WTC11 (cell line): ENCODE data around the gene PNMA1.

Experiments
- ATF1 ChIP-seq: sonication (generic); formaldehyde crosslinking; IDR thresholded peaks from 2 replicates; pipeline ENCODE4 v1.8.1; 2023; ENCODE audit warnings: mild to moderate bottlenecking, moderate library complexity, missing genetic modification reagents
- ELF4 ChIP-seq: sonication (generic); formaldehyde crosslinking; IDR thresholded peaks from 2 replicates; pipeline ENCODE4 v1.8.1; 2022; ENCODE audit warnings: low read depth, mild to moderate bottlenecking, moderate library complexity, missing genetic modification reagents
- JUN ChIP-seq: sonication (generic); formaldehyde crosslinking; IDR thresholded peaks from 2 replicates; pipeline ENCODE4 v1.8.0; 2023; ENCODE audit warnings: mild to moderate bottlenecking, missing genetic modification reagents
- KAT7 ChIP-seq: sonication (generic); formaldehyde crosslinking; IDR thresholded peaks from 2 replicates; pipeline ENCODE4 v1.8.1; 2023; ENCODE audit warnings: missing genetic modification reagents, mild to moderate bottlenecking, borderline replicate concordance
- TEAD4 ChIP-seq: sonication (generic); formaldehyde crosslinking; IDR thresholded peaks from 2 replicates; pipeline ENCODE4 v1.8.0; 2022; ENCODE audit warnings: mild to moderate bottlenecking, missing genetic modification reagents
- ZBTB21 ChIP-seq: sonication (generic); formaldehyde crosslinking; IDR thresholded peaks from 2 replicates; pipeline ENCODE4 v1.8.1; 2023; ENCODE audit warnings: mild to moderate bottlenecking, missing genetic modification reagents, borderline replicate concordance
- ZNF219 ChIP-seq: sonication (generic); formaldehyde crosslinking; IDR thresholded peaks from 2 replicates; pipeline ENCODE4 v1.8.0; 2023; ENCODE audit warnings: missing genetic modification reagents, mild to moderate bottlenecking, borderline replicate concordance
- TF ChIP-seq, protein P1 (sequence below): sonication (generic); formaldehyde crosslinking; IDR thresholded peaks from 2 replicates; pipeline ENCODE4 v1.8.1; 2022; ENCODE audit warnings: low read depth, mild to moderate bottlenecking, moderate library complexity, missing genetic modification reagents, borderline replicate concordance
- TF ChIP-seq, protein P2 (sequence below): fragments of 200-600 bp; IDR thresholded peaks from 2 replicates; pipeline ENCODE4 v1.8.0; 2022; ENCODE audit warnings: antibody characterized with exemption
- TF ChIP-seq, protein P3 (sequence below): sonication (generic); formaldehyde crosslinking; IDR thresholded peaks from 2 replicates; pipeline ENCODE4 v1.8.0; 2022; ENCODE audit warnings: mild to moderate bottlenecking, missing genetic modification reagents
- TF ChIP-seq, protein P4 (sequence below): sonication (generic); formaldehyde crosslinking; IDR thresholded peaks from 2 replicates; pipeline ENCODE4 v1.8.0; 2022; ENCODE audit warnings: mild to moderate bottlenecking, missing genetic modification reagents

DNA sequence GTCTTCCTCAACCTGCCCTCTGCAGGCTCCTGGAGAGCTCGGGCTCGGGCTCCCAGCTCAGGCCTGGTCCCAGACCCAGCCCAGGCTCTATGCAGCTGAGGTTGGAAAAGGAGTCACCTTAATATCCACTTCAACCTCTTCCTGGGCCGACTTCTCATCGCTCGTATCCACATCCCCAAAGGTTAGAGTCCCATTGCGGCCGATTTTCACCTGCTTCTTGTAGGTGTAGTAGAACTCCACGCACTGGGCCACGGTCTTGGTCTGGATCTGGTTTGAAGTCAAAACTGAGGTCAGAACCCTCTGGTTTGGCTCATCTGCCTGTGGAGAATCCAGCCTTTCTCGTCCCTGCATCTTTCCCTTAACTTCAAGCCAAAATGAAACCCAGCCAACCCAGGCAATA, 8.4 kb upstream of the PNMA1 start:
- TF ChIP-seq, protein P1, sequence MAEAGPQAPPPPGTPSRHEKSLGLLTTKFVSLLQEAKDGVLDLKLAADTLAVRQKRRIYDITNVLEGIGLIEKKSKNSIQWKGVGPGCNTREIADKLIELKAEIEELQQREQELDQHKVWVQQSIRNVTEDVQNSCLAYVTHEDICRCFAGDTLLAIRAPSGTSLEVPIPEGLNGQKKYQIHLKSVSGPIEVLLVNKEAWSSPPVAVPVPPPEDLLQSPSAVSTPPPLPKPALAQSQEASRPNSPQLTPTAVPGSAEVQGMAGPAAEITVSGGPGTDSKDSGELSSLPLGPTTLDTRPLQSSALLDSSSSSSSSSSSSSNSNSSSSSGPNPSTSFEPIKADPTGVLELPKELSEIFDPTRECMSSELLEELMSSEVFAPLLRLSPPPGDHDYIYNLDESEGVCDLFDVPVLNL (CRISPR knock-in tag): no peak
- TF ChIP-seq ATF1 (CRISPR knock-in tag): no peak
- TF ChIP-seq, protein P2, sequence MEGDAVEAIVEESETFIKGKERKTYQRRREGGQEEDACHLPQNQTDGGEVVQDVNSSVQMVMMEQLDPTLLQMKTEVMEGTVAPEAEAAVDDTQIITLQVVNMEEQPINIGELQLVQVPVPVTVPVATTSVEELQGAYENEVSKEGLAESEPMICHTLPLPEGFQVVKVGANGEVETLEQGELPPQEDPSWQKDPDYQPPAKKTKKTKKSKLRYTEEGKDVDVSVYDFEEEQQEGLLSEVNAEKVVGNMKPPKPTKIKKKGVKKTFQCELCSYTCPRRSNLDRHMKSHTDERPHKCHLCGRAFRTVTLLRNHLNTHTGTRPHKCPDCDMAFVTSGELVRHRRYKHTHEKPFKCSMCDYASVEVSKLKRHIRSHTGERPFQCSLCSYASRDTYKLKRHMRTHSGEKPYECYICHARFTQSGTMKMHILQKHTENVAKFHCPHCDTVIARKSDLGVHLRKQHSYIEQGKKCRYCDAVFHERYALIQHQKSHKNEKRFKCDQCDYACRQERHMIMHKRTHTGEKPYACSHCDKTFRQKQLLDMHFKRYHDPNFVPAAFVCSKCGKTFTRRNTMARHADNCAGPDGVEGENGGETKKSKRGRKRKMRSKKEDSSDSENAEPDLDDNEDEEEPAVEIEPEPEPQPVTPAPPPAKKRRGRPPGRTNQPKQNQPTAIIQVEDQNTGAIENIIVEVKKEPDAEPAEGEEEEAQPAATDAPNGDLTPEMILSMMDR: no peak
- no peak for TF ChIP-seq ZBTB21 (CRISPR knock-in tag)
- no peak for TF ChIP-seq KAT7 (CRISPR knock-in tag)
- no peak for TF ChIP-seq JUN (CRISPR knock-in tag)
- no peak for TF ChIP-seq TEAD4 (CRISPR knock-in tag)
- TF ChIP-seq, protein P3, sequence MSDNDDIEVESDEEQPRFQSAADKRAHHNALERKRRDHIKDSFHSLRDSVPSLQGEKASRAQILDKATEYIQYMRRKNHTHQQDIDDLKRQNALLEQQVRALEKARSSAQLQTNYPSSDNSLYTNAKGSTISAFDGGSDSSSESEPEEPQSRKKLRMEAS (CRISPR knock-in tag): no peak
- TF ChIP-seq ELF4: no peak
- no peak for TF ChIP-seq ZNF219 (CRISPR knock-in tag)
- TF ChIP-seq, protein P4, sequence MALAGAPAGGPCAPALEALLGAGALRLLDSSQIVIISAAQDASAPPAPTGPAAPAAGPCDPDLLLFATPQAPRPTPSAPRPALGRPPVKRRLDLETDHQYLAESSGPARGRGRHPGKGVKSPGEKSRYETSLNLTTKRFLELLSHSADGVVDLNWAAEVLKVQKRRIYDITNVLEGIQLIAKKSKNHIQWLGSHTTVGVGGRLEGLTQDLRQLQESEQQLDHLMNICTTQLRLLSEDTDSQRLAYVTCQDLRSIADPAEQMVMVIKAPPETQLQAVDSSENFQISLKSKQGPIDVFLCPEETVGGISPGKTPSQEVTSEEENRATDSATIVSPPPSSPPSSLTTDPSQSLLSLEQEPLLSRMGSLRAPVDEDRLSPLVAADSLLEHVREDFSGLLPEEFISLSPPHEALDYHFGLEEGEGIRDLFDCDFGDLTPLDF: no peak
